ENCODE data around the gene PTCD1. TPM values are rescaled to one million over a fixed set of nuclear protein-coding genes. Genes with fewer than 3 reads are reported as not detected.

PTCD1 gene
- total and polyA plus RNA-seq, 9 of the 15 experiments (the other 6 are each of a cell fraction or from before 2014, with no cell fraction given) = 0.46 to 17.1 (median 6.2) TPM

DNA sequence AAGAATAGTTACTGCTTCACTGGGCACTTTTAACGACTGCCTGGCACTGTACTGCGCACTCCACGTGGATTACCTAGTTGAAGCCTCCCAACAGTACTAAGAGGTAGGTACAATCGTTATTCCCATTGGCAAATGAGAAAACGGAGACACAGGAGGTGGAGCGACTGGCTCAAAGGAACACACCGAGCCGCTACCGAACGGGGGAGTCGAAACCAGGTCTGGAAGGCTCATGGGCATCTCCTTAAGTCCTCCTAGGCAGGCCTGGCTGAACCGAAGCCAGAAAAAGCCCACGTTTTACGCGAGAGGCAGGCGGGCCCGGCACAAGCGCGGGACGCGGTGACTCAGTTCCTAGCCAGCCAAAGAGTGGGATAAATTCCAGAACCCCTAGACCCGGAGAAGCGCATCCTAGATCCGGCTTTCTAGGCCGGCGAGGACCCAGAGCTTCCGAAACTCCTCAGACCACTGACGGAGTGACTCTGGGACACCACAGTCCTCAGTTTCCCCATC is 30.7 kb downstream of the PTCD1 start (continued):
- TF ChIP-seq, protein P1, sequence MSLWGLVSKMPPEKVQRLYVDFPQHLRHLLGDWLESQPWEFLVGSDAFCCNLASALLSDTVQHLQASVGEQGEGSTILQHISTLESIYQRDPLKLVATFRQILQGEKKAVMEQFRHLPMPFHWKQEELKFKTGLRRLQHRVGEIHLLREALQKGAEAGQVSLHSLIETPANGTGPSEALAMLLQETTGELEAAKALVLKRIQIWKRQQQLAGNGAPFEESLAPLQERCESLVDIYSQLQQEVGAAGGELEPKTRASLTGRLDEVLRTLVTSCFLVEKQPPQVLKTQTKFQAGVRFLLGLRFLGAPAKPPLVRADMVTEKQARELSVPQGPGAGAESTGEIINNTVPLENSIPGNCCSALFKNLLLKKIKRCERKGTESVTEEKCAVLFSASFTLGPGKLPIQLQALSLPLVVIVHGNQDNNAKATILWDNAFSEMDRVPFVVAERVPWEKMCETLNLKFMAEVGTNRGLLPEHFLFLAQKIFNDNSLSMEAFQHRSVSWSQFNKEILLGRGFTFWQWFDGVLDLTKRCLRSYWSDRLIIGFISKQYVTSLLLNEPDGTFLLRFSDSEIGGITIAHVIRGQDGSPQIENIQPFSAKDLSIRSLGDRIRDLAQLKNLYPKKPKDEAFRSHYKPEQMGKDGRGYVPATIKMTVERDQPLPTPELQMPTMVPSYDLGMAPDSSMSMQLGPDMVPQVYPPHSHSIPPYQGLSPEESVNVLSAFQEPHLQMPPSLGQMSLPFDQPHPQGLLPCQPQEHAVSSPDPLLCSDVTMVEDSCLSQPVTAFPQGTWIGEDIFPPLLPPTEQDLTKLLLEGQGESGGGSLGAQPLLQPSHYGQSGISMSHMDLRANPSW (CRISPR knock-in tag; IDR thresholded peaks at IDR 0.05) = no peak
- TF ChIP-seq SMARCA4 (IDR thresholded peaks at IDR 0.05) (0 out of 2 replicates have a peak, but pooled peaks have one; percentile 53), BRD4 (IDR thresholded peaks at IDR 0.05) (no peak), KAT2B (IDR thresholded peaks at IDR 0.05; ENCODE audit: low read depth, low read length) (no peak), ZNF217 (CRISPR knock-in tag; IDR thresholded peaks at IDR 0.05) (no peak), OTX1 (CRISPR knock-in tag; IDR thresholded peaks at IDR 0.05) (no peak), ZNF239 (CRISPR knock-in tag; IDR thresholded peaks at IDR 0.05) (no peak), TOE1 (IDR thresholded peaks at IDR 0.05; ENCODE audit: borderline replicate concordance) (no peak), TOE1 (CRISPR knock-in tag; IDR thresholded peaks at IDR 0.05; ENCODE audit: borderline replicate concordance, low read depth) (0 out of 2 replicates have a peak, but pooled peaks have one; percentile 20), AFF1 (IDR thresholded peaks at IDR 0.05; ENCODE audit: low read depth in 1 of 2, partially characterized antibody in 2 of 2) (peak in 1 of 2 experiments; percentile 13), EGR1 (conservative IDR thresholded peaks at IDR 0.05) (no peak), STAG1 (CRISPR knock-in tag; IDR thresholded peaks at IDR 0.05; ENCODE audit: borderline replicate concordance) (no peak), TEAD2 (tag; IDR thresholded peaks at IDR 0.05) (peak; percentile 29; the same call in 1 of the 2 replicates), COPS2 (conservative IDR thresholded peaks at IDR 0.05) (no peak), BDP1 (IDR thresholded peaks at IDR 0.05; ENCODE audit: insufficient read depth, insufficient read length) (no peak), PHF21A (IDR thresholded peaks at IDR 0.05; ENCODE audit: borderline replicate concordance, low read depth) (no peak), PYGO2 (tag; IDR thresholded peaks at IDR 0.05) (no peak)
- TF ChIP-seq, protein P2, sequence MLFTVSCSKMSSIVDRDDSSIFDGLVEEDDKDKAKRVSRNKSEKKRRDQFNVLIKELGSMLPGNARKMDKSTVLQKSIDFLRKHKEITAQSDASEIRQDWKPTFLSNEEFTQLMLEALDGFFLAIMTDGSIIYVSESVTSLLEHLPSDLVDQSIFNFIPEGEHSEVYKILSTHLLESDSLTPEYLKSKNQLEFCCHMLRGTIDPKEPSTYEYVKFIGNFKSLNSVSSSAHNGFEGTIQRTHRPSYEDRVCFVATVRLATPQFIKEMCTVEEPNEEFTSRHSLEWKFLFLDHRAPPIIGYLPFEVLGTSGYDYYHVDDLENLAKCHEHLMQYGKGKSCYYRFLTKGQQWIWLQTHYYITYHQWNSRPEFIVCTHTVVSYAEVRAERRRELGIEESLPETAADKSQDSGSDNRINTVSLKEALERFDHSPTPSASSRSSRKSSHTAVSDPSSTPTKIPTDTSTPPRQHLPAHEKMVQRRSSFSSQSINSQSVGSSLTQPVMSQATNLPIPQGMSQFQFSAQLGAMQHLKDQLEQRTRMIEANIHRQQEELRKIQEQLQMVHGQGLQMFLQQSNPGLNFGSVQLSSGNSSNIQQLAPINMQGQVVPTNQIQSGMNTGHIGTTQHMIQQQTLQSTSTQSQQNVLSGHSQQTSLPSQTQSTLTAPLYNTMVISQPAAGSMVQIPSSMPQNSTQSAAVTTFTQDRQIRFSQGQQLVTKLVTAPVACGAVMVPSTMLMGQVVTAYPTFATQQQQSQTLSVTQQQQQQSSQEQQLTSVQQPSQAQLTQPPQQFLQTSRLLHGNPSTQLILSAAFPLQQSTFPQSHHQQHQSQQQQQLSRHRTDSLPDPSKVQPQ (CRISPR knock-in tag; IDR thresholded peaks at IDR 0.05; ENCODE audit: borderline replicate concordance) = no peak
- TF ChIP-seq, protein P3, sequence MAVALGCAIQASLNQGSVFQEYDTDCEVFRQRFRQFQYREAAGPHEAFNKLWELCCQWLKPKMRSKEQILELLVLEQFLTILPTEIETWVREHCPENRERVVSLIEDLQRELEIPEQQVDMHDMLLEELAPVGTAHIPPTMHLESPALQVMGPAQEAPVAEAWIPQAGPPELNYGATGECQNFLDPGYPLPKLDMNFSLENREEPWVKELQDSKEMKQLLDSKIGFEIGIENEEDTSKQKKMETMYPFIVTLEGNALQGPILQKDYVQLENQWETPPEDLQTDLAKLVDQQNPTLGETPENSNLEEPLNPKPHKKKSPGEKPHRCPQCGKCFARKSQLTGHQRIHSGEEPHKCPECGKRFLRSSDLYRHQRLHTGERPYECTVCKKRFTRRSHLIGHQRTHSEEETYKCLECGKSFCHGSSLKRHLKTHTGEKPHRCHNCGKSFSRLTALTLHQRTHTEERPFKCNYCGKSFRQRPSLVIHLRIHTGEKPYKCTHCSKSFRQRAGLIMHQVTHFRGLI (CRISPR knock-in tag; IDR thresholded peaks at IDR 0.05) = no peak
